PC-9 (cell line): Measurements from ENCODE around the gene GRIP1.

Experiments
- CTCF ChIP-seq: fragments of 200-600 bp; sonication (generic); conservative IDR thresholded peaks from 2 replicates; pipeline ENCODE4 v1.6.1; 2017; ENCODE audit warnings: mixed run types, antibody characterized with exemption, mild to moderate bottlenecking, moderate library complexity
- EZH2 ChIP-seq: fragments of 200-600 bp; sonication (generic); IDR thresholded peaks from 2 replicates; pipeline ENCODE4 v1.8.0; 2017; ENCODE audit warnings: antibody characterized with exemption, low read depth

- peak; percentile 34; the same call in 1 of the 2 replicates for TF ChIP-seq CTCF
- TF ChIP-seq EZH2 = no peak
These were observed 38.3 kb upstream of the GRIP1 start for GRCh38 chr12:66717036-66717673.
